Ishikawa (cell line): ENCODE results near the gene DOCK7.

Source experiments
- CEBPB ChIP-seq: IDR thresholded peaks from 2 replicates; pipeline ENCODE4 v1.6.1; 2012
- CREB1 ChIP-seq: IDR thresholded peaks from 2 replicates; pipeline ENCODE4 v1.6.1; 2012; ENCODE audit warnings: low read depth
- RAD21 ChIP-seq: IDR thresholded peaks from 2 replicates; pipeline ENCODE4 v1.6.1; 2012; ENCODE audit warnings: low read depth
- REST ChIP-seq: IDR thresholded peaks from 2 replicates; pipeline ENCODE4 v1.6.1; 2012; ENCODE audit warnings: low read depth, mild to moderate bottlenecking
- TAF1 ChIP-seq: IDR thresholded peaks from 2 replicates; pipeline ENCODE4 v1.6.1; 2012; ENCODE audit warnings: low read depth, mild to moderate bottlenecking
- YY1 ChIP-seq: IDR thresholded peaks from 2 replicates; pipeline ENCODE4 v1.6.1; 2012; ENCODE audit warnings: low read depth

- no peak for TF ChIP-seq RAD21
- TF ChIP-seq TAF1 = no peak
- no peak for TF ChIP-seq CEBPB
- no peak for TF ChIP-seq REST
- TF ChIP-seq CREB1 = no peak
- no peak for TF ChIP-seq YY1
These were observed 258.6 kb downstream of the DOCK7 start for GRCh38 chr1:62429581-62429980.
